Ovary (tissue), 3 donors: Measurements from ENCODE around the gene POLD2.

Experiments
- CTCF ChIP-seq, 3 donors: fragments of 450-650 bp in 2 of 3; fragments of 200-600 bp in 1 of 3; IDR thresholded peaks; one replicate each; pipeline versions ENCODE4 v1.5.1 to v1.8.0; 2016 to 2022; ENCODE audit warnings: antibody characterized with exemption in 3 of 3, mild to moderate bottlenecking in 1 of 3
- EP300 ChIP-seq: sonication (generic); formaldehyde crosslinking; IDR thresholded peaks from one replicate; pipeline ENCODE4 v1.6.1; 2017; ENCODE audit warnings: antibody characterized with exemption
- donor health status: DM: no; HTN: no; CAD: no.

GRCh38 chr7:44072364-44073231 is 50.8 kb downstream of the POLD2 start:
- TF ChIP-seq CTCF (IDR thresholded peaks at IDR 0.05) (peak; percentile 37 to 73 (median 56)), EP300 (no peak)
